ENCODE measurements around the gene RABL2B. TPM values are rescaled to one million over a fixed set of nuclear protein-coding genes. Genes with fewer than 3 reads are reported as not detected.
"Not testable (repeated sequence)": the region's sequence is repeated elsewhere in the genome, so short reads cannot be mapped to it uniquely, and the experiment has no call there.

Gene RABL2B
- total RNA-seq: 10 to 100 TPM; 35.4 to 35.5 TPM
- 35.2 TPM for polyA plus RNA-seq (2013, experiment 1 of 2)
- polyA plus RNA-seq (2013, experiment 2 of 2): 31.8 TPM
- long read RNA-seq, experiment 1, partial matches to known transcripts: 0 of 8 reads
- long read RNA-seq, experiment 1, other reads (novel, unspliced or antisense): 7 of 8 reads
- long read RNA-seq, experiment 2, transcript RABL2B-205 (10 exons, 2,428 nt): minor isoform, 5 of 63 reads
- long read RNA-seq, experiment 2, transcript RABL2B-201 (9 exons, 2,140 nt): major isoform, 9 of 63 reads
- long read RNA-seq, experiment 2, partial matches to known transcripts: 5 of 63 reads
- long read RNA-seq, experiment 2, other reads (novel, unspliced or antisense): 42 of 63 reads
- long read RNA-seq, experiment 3, transcript RABL2B-201 (9 exons, 2,140 nt): major isoform, 10 of 63 reads
- long read RNA-seq, experiment 3, partial matches to known transcripts: 8 of 63 reads
- long read RNA-seq, experiment 3, other reads (novel, unspliced or antisense): 37 of 63 reads
- long read RNA-seq, experiment 4, partial matches to known transcripts: 6 of 30 reads
- long read RNA-seq, experiment 4, other reads (novel, unspliced or antisense): 19 of 30 reads

- H3K9me3 Mint-ChIP-seq; H3K4me1 Mint-ChIP-seq; H3K27me3 ChIP-seq (ENCODE audit: control insufficient read depth, insufficient read depth, low read length, poor library complexity, severe bottlenecking); H3K27me3 Mint-ChIP-seq (ENCODE audit: insufficient read depth); H3K9ac ChIP-seq (ENCODE audit: extremely low read depth, low read length, poor library complexity, severe bottlenecking); H3K36me3 ChIP-seq (ENCODE audit: control insufficient read depth, insufficient read depth, low read length); H3K9me3 ChIP-seq (ENCODE audit: control insufficient read depth, low read length); H3K27ac ChIP-seq (ENCODE audit: low read depth, low read length); H3K36me3 Mint-ChIP-seq (ENCODE audit: low read depth); H3K4me1 ChIP-seq (ENCODE audit: control insufficient read depth, insufficient read depth, low read length): not testable (repeated sequence)
- DNase-seq: peak; percentile 96
- WGBS, 2 experiments (ENCODE audit: insufficient coverage in 1 of 2, insufficient read length in 1 of 2): 0% methylated on average over 29 of the region's 77 CpGs; no CpG with 5 or more reads in 1 of the 2 experiments
- Mint-ChIP-seq H3K4me3 (peak within 1 kb of the TSS; percentile 73), H3K27ac (peak within 1 kb of the TSS; percentile 71)
- H3K4me3 ChIP-seq (ENCODE audit: low read length): peak within 1 kb of the TSS; percentile 77
These were observed at the start of gene RABL2B for GRCh38 chr22:50783033-50783879. TSS of gene RABL2B (minus strand) at chr22:50783636. CDS start at chr22:50782294, 1,342 bp downstream.

- not testable (repeated sequence) for H3K9me3 Mint-ChIP-seq, H3K4me3 Mint-ChIP-seq
- 85% methylated on average over 2 of the region's 5 CpGs; no CpG with 5 or more reads in 1 of the 2 experiments for WGBS, 2 experiments (ENCODE audit: insufficient coverage in 1 of 2, insufficient read length in 1 of 2)
These were observed 3.5 kb upstream of the RABL2B start for GRCh38 chr22:50786936-50787335.

GRCh38 chr22:50785289-50785688, 1.9 kb upstream of the RABL2B start:
- peak overlapping the region; percentile 41 for H3K27ac Mint-ChIP-seq
- not testable (repeated sequence) for H3K27ac ChIP-seq (ENCODE audit: low read depth, low read length); H3K36me3 Mint-ChIP-seq (ENCODE audit: low read depth); H3K9me3 Mint-ChIP-seq; H3K4me1 ChIP-seq (ENCODE audit: control insufficient read depth, insufficient read depth, low read length); H3K36me3 ChIP-seq (ENCODE audit: control insufficient read depth, insufficient read depth, low read length); H3K27me3 Mint-ChIP-seq (ENCODE audit: insufficient read depth); H3K9me3 ChIP-seq (ENCODE audit: control insufficient read depth, low read length); H3K27me3 ChIP-seq (ENCODE audit: control insufficient read depth, insufficient read depth, low read length, poor library complexity, severe bottlenecking); H3K9ac ChIP-seq (ENCODE audit: extremely low read depth, low read length, poor library complexity, severe bottlenecking); H3K4me1 Mint-ChIP-seq
- 91% methylated on average over 4 of the region's 5 CpGs; no CpG with 5 or more reads in 1 of the 2 experiments for WGBS, 2 experiments (ENCODE audit: insufficient coverage in 1 of 2, insufficient read length in 1 of 2)
- DNase-seq: peak; percentile 34
- H3K4me3 ChIP-seq (ENCODE audit: low read length): peak overlapping the region; percentile 56
- peak overlapping the region; percentile 44 for H3K4me3 Mint-ChIP-seq

More at GRCh38 chr22:50786936-50787335, 3.5 kb upstream of the RABL2B start:
- H3K27me3 ChIP-seq (ENCODE audit: control insufficient read depth, insufficient read depth, low read length, poor library complexity, severe bottlenecking); H3K4me1 ChIP-seq (ENCODE audit: control insufficient read depth, insufficient read depth, low read length); H3K9me3 ChIP-seq (ENCODE audit: control insufficient read depth, low read length); H3K4me1 Mint-ChIP-seq; H3K36me3 Mint-ChIP-seq (ENCODE audit: low read depth); H3K27me3 Mint-ChIP-seq (ENCODE audit: insufficient read depth); H3K4me3 ChIP-seq (ENCODE audit: low read length); H3K36me3 ChIP-seq (ENCODE audit: control insufficient read depth, insufficient read depth, low read length); H3K27ac ChIP-seq (ENCODE audit: low read depth, low read length); H3K27ac Mint-ChIP-seq; H3K9ac ChIP-seq (ENCODE audit: extremely low read depth, low read length, poor library complexity, severe bottlenecking); DNase-seq: not testable (repeated sequence)

GRCh38 chr22:50783880-50784276, 442 bp upstream of the RABL2B start:
- H3K4me1 Mint-ChIP-seq; H3K9me3 ChIP-seq (ENCODE audit: control insufficient read depth, low read length); H3K9me3 Mint-ChIP-seq; H3K4me1 ChIP-seq (ENCODE audit: control insufficient read depth, insufficient read depth, low read length); H3K27ac ChIP-seq (ENCODE audit: low read depth, low read length); H3K27me3 Mint-ChIP-seq (ENCODE audit: insufficient read depth); H3K36me3 Mint-ChIP-seq (ENCODE audit: low read depth); H3K36me3 ChIP-seq (ENCODE audit: control insufficient read depth, insufficient read depth, low read length); H3K27me3 ChIP-seq (ENCODE audit: control insufficient read depth, insufficient read depth, low read length, poor library complexity, severe bottlenecking); H3K9ac ChIP-seq (ENCODE audit: extremely low read depth, low read length, poor library complexity, severe bottlenecking): not testable (repeated sequence)
- H3K4me3 ChIP-seq (ENCODE audit: low read length): peak overlapping the region; percentile 77
- peak; percentile 40 for DNase-seq
- WGBS, 2 experiments (ENCODE audit: insufficient coverage in 1 of 2, insufficient read length in 1 of 2): 0 to 4% methylated on average over 3 of the region's 16 CpGs
- Mint-ChIP-seq H3K27ac (peak overlapping the region; percentile 71), H3K4me3 (peak overlapping the region; percentile 73)

GRCh38 chr22:50782253-50782652, 1.2 kb downstream of the RABL2B start:
- H3K4me1 ChIP-seq (ENCODE audit: control insufficient read depth, insufficient read depth, low read length); H3K36me3 ChIP-seq (ENCODE audit: control insufficient read depth, insufficient read depth, low read length); DNase-seq; H3K4me1 Mint-ChIP-seq; H3K27me3 ChIP-seq (ENCODE audit: control insufficient read depth, insufficient read depth, low read length, poor library complexity, severe bottlenecking); H3K36me3 Mint-ChIP-seq (ENCODE audit: low read depth); H3K9me3 ChIP-seq (ENCODE audit: control insufficient read depth, low read length); H3K27ac Mint-ChIP-seq; H3K9me3 Mint-ChIP-seq; H3K27me3 Mint-ChIP-seq (ENCODE audit: insufficient read depth); H3K4me3 ChIP-seq (ENCODE audit: low read length); H3K27ac ChIP-seq (ENCODE audit: low read depth, low read length); H3K9ac ChIP-seq (ENCODE audit: extremely low read depth, low read length, poor library complexity, severe bottlenecking): not testable (repeated sequence)
- H3K4me3 Mint-ChIP-seq: peak overlapping the region; percentile 73
- WGBS, 2 experiments (ENCODE audit: insufficient coverage in 1 of 2, insufficient read length in 1 of 2): no CpG with 5 or more reads among the region's 3 CpGs

GRCh38 chr22:50780244-50780643, 3.2 kb downstream of the RABL2B start:
- not testable (repeated sequence) for H3K4me1 Mint-ChIP-seq; DNase-seq; H3K27ac Mint-ChIP-seq; H3K36me3 ChIP-seq (ENCODE audit: control insufficient read depth, insufficient read depth, low read length); H3K9ac ChIP-seq (ENCODE audit: extremely low read depth, low read length, poor library complexity, severe bottlenecking); H3K9me3 ChIP-seq (ENCODE audit: control insufficient read depth, low read length); H3K4me1 ChIP-seq (ENCODE audit: control insufficient read depth, insufficient read depth, low read length); H3K27me3 ChIP-seq (ENCODE audit: control insufficient read depth, insufficient read depth, low read length, poor library complexity, severe bottlenecking); H3K27me3 Mint-ChIP-seq (ENCODE audit: insufficient read depth); H3K4me3 ChIP-seq (ENCODE audit: low read length); H3K27ac ChIP-seq (ENCODE audit: low read depth, low read length); H3K4me3 Mint-ChIP-seq; H3K9me3 Mint-ChIP-seq; H3K36me3 Mint-ChIP-seq (ENCODE audit: low read depth)
- 96 to 97% methylated on average over 3 to 4 of the region's 4 CpGs for WGBS, 2 experiments (ENCODE audit: insufficient coverage in 1 of 2, insufficient read length in 1 of 2)

Measured in endodermal cell (in vitro differentiated cells).